CD4-positive, alpha-beta T cell treated with Interferon alpha-2 for 1 hour (primary cell): ENCODE measurements around the gene IMPA2.
"Not testable (repeated sequence)": the region's sequence is repeated elsewhere in the genome, so short reads cannot be mapped to it uniquely, and the experiment has no call there.

Source experiments
- DNase-seq, 2 donors: peaks; one replicate each; pipeline ENCODE4 v3.0.0-alpha.2; 2020 to 2022

Gene IMPA2

DNA sequence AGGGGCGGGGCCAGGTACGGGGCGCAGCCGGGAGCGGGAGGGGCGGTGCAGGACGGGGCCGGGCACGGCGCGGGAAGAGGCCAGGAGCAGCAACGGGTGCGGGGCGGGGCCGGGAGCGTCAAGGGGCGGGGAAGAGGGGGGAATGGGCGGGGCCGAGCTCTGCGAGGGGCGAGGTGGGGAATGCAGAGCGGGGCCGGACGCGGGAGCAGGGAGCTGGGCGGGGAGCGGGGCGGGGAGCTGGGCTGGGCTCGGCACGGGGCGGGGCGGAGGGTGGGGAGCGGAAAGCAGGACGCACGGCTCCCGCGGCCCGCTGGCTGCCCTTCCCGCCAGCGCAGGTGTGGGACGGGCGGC lies at the start of gene IMPA2:
Gene IMPA2 (plus strand): TSS at position 316 of the 351 bp plus-strand sequence. CDS start 163 bp downstream, outside the sequence.
- DNase-seq: no peak

- no peak for DNase-seq
Observed at GRCh38 chr18:11932393-11932792, 48.9 kb upstream of the IMPA2 start.

DNA sequence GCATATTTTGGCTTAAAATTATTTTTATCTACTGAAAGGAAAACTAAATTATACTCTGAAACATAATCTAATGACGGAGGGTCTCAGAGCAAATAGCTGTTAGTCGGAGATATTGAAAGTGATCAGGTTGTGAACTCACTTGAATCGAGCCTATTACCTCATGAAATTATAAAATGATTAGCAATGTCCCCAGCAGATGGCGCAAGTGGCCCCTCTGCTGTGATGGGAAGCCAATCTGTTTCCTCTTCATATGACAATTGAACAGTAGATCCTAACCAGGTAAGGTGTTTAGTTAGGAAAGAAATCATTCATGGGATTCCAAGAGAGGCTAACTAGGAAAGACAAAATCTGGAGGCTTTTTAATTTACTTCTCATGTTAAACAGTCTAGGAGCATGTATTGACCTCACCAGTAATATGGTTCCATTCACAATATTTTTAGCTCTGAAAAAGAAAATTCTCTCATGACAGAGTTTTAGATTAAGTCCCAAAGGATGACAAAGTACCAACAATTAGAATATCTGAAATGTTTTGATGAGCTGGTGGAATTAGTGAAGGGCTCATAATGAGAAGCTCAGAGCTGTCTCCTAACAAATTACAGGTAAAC lies 43.3 kb upstream of the IMPA2 start:
- peak; percentile 67 to 80 for DNase-seq

DNA sequence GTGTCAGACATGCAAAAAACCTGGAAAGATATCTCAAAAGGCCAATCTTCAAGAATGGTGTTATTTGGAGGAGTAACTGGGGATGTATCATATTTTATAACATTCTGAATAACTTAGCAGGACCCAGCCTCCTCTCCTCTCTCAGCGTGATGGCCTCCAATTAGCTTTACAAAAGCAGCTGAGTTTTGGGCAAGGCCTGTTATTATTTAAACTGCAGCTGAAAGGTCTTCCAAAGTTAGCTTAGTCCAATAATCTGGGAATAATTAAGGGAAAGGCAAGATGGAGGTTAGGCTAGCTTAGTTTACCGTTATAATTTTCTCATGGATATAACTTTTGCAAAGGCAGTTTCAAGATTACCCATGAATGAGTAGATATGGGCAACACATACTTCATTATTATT lies 40.4 kb upstream of the IMPA2 start:
- no peak for DNase-seq

DNA sequence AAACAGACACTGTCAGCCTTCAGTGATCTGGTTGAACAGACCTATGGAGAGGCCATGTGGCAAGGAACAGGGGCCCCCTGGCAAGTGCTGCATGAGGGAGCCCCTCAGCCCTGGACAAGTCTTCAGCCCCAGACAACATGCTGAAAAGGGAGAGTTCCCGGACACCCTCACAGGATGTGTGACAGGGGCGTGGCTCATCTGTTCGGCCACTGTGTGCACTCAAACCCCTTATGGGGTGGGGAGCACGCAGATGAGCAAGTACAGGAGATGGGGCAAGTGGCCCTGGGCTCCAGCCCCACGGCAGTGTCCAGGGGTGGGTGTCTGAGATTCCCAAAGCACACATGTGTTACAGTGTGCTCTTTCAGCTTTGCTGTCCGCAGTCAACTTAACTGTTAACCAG lies 37.8 kb upstream of the IMPA2 start:
- DNase-seq: no peak

DNA sequence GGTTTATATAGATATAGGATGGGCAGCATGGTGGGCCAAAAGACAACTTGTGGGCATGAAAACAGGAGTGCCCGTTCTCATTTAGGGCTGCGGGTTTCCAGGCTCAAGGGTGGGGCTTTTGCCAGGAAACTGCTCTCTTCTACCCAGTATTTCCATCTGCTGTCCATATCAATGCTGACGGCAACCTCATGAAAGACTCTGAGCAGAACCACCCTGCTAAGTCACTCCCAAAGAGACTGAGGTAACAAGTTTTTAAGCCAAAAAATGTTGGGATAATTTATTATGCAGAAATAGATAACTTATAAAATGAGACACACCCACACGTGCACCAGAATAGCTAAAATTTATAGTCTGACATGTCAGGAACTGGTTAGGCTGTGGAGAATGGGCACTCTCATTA lies 37.1 kb upstream of the IMPA2 start:
- DNase-seq: no peak

DNA sequence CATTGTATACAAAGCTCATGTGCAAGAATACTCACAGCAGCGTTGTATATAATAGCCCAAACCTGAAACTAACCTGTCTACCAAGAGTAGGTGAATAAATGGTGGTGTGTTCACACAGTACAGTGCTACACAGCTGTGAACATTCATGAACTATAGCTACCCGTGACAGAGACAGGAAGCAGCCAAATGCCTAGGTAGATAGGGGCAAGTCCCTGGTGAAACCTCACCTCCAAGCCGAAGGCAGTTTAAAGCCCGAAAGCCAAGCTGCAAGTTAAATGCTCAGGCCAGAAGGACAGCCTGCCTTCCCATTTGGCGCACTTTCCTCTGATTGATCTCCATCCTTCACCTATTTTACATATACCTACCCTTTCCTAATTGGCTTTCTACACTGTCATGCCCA lies 36.5 kb upstream of the IMPA2 start:
- no peak for DNase-seq

- DNase-seq: not testable (repeated sequence)
Observed at GRCh38 chr18:11945834-11946659, 35.3 kb upstream of the IMPA2 start.

DNA sequence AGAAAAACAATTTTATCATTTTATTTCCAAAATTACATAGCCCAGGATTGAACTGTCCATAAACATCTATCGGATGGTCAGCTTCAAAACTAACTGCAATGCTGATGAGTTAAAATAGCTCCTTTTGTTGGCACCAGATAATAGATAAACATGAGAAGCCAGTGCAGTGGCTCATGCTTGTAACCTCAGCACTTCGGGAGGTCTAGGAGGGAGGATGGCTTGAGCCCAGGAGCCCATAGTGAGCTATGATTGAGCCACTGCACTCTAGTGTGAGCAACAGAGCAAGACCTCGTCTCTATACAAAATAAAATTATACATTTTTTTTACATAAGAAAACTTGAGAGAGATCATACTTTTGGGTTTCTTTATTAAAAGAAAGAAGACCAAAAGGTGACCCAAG lies 34.6 kb upstream of the IMPA2 start:
- no peak for DNase-seq

GRCh38 chr18:11947214-11948191 lies 33.8 kb upstream of the IMPA2 start:
- DNase-seq: peak; percentile 69 to 74

DNA sequence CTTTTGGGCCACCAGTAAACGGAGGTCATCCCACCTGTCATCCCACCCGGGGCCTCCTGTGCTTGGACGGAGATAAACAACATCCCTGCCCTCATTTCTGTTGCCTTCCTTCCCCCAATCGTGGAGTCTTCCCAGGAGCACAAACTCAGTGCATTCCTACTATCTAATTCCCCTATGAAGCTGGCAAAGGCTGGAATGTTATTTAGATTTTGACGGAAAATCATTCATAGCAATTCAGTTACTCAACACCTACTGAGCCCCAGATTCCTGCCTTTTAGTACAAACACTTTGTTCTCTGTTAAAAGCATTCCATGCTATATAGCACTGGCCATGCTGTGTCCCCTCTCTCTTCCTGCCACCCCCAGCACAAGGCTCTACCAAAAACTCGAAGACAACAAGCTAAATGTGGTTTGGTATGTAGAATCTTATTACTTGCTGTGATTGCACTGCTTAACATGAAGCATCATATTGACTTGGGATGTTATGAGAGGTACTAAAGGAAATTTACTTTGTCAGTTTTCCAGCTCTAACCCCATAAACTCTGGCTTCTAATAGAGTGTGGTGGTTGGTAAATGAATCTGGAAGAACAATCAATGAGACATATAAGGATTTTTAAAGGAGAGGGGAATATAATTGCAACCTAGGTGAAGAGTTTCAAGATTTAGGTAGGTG lies 32.3 kb upstream of the IMPA2 start:
- DNase-seq: no peak

- no peak for DNase-seq
Observed at GRCh38 chr18:11950824-11951223, 30.5 kb upstream of the IMPA2 start.

DNA sequence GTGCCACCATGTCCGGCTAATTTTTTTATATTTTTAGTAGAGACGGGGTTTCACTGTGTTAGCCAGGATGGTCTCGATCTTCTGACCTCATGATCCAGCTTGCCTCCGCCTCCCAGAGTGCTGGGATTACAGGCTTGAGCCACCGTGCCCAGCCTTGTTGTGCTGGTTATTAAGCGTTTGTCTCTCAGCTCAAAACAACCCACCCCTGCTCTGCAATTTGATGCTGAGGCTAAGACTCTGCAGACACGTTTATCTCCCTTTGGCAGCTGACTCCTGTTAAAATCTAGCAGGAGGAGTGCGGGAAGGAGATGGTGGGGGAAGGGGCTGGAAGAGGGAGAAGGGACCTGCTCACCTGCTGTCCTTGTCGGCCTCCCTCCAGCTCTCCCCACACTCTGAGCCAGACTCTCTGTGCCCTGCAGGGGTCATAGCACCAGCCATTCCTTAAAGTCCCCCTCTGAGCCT lies 29.9 kb upstream of the IMPA2 start:
- no peak for DNase-seq

DNA sequence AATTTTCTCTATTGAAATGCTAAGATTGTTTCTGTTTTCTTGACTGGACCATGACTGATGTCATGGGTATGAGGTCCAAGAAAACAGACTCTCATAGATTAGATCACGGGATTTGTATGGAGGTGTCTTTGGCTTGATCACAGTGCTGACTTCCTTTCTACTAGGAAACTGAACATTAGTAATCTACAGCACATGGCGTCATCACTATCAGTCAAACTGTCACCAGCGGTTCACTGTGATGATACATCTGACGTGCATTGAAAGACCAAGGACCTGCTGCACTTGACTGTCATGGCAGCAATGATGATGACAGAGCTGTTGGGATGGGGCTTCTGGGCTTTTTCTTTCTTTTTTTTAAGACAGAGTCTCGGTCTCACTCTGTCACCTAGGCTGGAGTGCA lies 28.2 kb upstream of the IMPA2 start:
- DNase-seq: no peak

GRCh38 chr18:11955239-11956029 lies 25.9 kb upstream of the IMPA2 start:
- DNase-seq: no peak

DNA sequence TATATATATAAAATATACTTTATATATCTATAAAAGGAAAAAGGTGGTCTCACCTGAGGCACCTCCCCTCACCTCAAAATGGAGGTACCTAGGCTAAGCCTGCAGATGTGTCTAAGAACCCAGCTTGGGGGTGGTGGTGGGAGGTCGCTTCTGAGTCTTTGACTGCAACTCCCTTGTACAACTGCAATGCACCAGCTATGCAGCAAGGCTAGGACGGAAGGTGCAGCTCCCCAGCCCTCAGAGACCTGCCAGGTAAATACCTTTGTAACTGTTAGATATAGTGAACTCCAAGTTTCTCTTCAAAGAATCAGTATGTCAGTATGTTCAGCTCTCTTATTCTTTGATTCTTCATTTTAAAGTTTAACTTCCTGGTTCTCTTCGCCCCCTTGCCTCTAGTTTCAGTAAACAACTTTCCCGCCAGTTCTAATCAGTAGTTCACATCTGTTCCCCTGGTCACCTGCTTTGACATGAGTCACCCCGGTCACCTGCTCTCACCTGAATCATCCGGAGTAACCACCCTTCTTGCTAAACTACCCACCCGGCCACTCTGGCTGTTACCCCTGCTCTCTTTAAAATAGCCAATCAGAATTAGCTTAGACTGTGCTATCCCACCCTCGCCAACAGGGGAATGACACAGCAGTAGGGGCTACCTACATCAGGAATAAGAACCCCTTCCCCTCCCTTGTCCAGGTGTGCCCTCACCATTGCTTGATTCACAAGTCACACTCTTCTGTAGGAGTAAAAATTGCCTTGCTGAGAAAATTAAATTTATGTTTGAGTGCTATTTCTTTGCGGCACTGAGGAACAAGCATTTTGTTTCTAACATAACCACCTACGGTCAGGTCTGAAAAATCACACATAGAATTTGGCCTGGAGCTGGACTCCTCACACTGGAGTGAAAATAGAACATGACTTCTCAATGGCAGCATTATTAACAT lies 24.7 kb upstream of the IMPA2 start:
- no peak for DNase-seq

GRCh38 chr18:11957636-11958035 lies 23.7 kb upstream of the IMPA2 start:
- DNase-seq: no peak

DNA sequence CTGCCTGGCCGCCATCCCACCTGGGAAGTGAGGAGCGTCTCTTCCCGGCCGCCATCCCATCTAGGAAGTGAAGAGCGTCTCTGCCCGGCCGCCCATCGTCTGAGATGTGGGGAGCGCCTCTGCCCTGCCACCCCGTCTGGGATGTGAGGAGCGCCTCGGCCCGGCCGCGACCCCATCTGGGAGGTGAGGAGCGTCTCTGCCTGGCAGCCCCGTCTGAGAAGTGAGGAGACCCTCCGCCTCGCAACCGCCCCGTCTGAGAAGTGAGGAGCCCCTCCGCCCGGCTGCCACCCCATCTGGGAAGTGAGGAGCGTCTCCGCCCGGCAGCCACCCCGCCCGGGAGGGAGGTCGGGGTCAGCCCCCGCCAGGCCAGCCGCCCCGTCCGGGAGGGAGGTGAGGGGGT lies 21.7 kb upstream of the IMPA2 start:
- not testable (repeated sequence) for DNase-seq

GRCh38 chr18:11960743-11961380 lies 20.4 kb upstream of the IMPA2 start:
- no peak for DNase-seq

DNA sequence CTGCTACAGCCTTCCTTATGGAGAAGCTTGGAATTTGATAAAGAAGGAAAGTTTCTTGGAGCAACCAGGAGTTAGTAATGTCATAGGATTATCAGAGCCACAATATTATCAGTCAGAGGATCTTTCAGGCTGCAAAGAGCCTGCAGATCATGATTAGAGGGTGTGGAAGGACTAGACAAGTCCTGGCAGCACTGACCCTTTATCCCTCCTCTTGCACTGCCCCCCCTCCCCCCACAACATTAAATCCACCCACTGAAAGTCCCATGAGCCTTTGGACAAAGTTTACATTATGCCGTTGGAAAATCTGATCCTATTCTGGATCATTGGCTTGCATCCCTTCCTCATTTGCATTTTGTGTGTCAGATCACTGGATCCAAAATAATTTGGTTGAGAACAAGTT lies 18.7 kb upstream of the IMPA2 start:
- no peak for DNase-seq
